ENCODE data around the gene KCTD10. TPM values are rescaled to one million over a fixed set of nuclear protein-coding genes. Genes with fewer than 3 reads are reported as not detected.

KCTD10 gene
- total RNA-seq, 1 experiment from 2014 or later = 44.7 TPM

DNA sequence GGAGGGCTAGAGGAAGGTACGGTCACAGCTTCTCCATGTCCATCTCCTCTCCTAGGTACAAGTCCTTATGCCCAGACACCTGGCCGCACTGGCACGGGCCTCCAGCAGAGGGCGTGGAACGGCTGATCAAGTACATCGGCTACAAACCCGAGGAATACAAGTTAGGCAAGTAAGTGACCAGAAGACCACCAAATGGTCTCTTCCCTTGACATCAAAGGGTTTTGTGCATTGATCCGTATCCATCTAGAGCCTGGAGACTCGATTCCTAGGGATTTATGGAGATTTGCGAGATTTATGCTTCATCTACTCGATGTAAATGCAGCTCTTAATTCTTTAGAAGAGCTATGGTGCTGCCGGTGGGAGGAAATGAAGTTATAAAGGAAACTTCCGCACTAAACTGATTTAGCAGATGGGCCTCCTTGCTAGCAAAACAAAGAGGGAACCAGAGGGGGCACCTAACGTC lies 44.2 kb downstream of the KCTD10 start:
- H3K36me3 Mint-ChIP-seq = no peaks in the 10 kb centered on the region
- peak; percentile 71 for ATAC-seq
- POLR2A ChIA-PET = interaction anchor here (0.6 kb wide), 2 partner anchors 29 to 44 kb away, joined by 3 read pairs; partner anchors contain the start of genes KCTD10 and UBE3B
- peaks cover 5% of the 10 kb centered on the region; the same call in 1 of the 2 replicates for H3K9me3 Mint-ChIP-seq
- peak overlapping the region; percentile 58; the same call in 1 of the 2 replicates for H3K27ac Mint-ChIP-seq
- H3K27me3 Mint-ChIP-seq (ENCODE audit: low read depth) = 0 out of 2 replicates have a peak, but pooled peaks cover 3% of the 10 kb centered on the region
- peaks cover 49% of the 10 kb centered on the region for H3K4me1 Mint-ChIP-seq
- peak; percentile 46; the same call in 1 of the 2 replicates for TF ChIP-seq TEAD1 (CRISPR knock-in tag; IDR thresholded peaks at IDR 0.05)
- TF ChIP-seq, protein P1, sequence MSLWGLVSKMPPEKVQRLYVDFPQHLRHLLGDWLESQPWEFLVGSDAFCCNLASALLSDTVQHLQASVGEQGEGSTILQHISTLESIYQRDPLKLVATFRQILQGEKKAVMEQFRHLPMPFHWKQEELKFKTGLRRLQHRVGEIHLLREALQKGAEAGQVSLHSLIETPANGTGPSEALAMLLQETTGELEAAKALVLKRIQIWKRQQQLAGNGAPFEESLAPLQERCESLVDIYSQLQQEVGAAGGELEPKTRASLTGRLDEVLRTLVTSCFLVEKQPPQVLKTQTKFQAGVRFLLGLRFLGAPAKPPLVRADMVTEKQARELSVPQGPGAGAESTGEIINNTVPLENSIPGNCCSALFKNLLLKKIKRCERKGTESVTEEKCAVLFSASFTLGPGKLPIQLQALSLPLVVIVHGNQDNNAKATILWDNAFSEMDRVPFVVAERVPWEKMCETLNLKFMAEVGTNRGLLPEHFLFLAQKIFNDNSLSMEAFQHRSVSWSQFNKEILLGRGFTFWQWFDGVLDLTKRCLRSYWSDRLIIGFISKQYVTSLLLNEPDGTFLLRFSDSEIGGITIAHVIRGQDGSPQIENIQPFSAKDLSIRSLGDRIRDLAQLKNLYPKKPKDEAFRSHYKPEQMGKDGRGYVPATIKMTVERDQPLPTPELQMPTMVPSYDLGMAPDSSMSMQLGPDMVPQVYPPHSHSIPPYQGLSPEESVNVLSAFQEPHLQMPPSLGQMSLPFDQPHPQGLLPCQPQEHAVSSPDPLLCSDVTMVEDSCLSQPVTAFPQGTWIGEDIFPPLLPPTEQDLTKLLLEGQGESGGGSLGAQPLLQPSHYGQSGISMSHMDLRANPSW (CRISPR knock-in tag; conservative IDR thresholded peaks at IDR 0.05; ENCODE audit: low read depth) = no peak
- TF ChIP-seq, protein P2, sequence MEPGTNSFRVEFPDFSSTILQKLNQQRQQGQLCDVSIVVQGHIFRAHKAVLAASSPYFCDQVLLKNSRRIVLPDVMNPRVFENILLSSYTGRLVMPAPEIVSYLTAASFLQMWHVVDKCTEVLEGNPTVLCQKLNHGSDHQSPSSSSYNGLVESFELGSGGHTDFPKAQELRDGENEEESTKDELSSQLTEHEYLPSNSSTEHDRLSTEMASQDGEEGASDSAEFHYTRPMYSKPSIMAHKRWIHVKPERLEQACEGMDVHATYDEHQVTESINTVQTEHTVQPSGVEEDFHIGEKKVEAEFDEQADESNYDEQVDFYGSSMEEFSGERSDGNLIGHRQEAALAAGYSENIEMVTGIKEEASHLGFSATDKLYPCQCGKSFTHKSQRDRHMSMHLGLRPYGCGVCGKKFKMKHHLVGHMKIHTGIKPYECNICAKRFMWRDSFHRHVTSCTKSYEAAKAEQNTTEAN (CRISPR knock-in tag; IDR thresholded peaks at IDR 0.05) = no peak
- TF ChIP-seq, protein P3, sequence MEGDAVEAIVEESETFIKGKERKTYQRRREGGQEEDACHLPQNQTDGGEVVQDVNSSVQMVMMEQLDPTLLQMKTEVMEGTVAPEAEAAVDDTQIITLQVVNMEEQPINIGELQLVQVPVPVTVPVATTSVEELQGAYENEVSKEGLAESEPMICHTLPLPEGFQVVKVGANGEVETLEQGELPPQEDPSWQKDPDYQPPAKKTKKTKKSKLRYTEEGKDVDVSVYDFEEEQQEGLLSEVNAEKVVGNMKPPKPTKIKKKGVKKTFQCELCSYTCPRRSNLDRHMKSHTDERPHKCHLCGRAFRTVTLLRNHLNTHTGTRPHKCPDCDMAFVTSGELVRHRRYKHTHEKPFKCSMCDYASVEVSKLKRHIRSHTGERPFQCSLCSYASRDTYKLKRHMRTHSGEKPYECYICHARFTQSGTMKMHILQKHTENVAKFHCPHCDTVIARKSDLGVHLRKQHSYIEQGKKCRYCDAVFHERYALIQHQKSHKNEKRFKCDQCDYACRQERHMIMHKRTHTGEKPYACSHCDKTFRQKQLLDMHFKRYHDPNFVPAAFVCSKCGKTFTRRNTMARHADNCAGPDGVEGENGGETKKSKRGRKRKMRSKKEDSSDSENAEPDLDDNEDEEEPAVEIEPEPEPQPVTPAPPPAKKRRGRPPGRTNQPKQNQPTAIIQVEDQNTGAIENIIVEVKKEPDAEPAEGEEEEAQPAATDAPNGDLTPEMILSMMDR (IDR thresholded peaks at IDR 0.05) = peak; percentile 50
- TF ChIP-seq GTF2I (CRISPR knock-in tag; conservative IDR thresholded peaks at IDR 0.05) = no peak
- TF ChIP-seq OVOL2 (CRISPR knock-in tag; IDR thresholded peaks at IDR 0.05; ENCODE audit: borderline replicate concordance) = no peak
- 0 out of 2 replicates have a peak, but pooled peaks have one; percentile 43 for TF ChIP-seq ETV6 (CRISPR knock-in tag; IDR thresholded peaks at IDR 0.05)
- no peak for TF ChIP-seq ZNF263 (CRISPR knock-in tag; IDR thresholded peaks at IDR 0.05; ENCODE audit: low read depth)
- TF ChIP-seq, protein P4, sequence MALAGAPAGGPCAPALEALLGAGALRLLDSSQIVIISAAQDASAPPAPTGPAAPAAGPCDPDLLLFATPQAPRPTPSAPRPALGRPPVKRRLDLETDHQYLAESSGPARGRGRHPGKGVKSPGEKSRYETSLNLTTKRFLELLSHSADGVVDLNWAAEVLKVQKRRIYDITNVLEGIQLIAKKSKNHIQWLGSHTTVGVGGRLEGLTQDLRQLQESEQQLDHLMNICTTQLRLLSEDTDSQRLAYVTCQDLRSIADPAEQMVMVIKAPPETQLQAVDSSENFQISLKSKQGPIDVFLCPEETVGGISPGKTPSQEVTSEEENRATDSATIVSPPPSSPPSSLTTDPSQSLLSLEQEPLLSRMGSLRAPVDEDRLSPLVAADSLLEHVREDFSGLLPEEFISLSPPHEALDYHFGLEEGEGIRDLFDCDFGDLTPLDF (CRISPR knock-in tag; IDR thresholded peaks at IDR 0.05) = no peak
- TF ChIP-seq HMGA2 (CRISPR knock-in tag; IDR thresholded peaks at IDR 0.05) = no peak
- TF ChIP-seq, protein P5, sequence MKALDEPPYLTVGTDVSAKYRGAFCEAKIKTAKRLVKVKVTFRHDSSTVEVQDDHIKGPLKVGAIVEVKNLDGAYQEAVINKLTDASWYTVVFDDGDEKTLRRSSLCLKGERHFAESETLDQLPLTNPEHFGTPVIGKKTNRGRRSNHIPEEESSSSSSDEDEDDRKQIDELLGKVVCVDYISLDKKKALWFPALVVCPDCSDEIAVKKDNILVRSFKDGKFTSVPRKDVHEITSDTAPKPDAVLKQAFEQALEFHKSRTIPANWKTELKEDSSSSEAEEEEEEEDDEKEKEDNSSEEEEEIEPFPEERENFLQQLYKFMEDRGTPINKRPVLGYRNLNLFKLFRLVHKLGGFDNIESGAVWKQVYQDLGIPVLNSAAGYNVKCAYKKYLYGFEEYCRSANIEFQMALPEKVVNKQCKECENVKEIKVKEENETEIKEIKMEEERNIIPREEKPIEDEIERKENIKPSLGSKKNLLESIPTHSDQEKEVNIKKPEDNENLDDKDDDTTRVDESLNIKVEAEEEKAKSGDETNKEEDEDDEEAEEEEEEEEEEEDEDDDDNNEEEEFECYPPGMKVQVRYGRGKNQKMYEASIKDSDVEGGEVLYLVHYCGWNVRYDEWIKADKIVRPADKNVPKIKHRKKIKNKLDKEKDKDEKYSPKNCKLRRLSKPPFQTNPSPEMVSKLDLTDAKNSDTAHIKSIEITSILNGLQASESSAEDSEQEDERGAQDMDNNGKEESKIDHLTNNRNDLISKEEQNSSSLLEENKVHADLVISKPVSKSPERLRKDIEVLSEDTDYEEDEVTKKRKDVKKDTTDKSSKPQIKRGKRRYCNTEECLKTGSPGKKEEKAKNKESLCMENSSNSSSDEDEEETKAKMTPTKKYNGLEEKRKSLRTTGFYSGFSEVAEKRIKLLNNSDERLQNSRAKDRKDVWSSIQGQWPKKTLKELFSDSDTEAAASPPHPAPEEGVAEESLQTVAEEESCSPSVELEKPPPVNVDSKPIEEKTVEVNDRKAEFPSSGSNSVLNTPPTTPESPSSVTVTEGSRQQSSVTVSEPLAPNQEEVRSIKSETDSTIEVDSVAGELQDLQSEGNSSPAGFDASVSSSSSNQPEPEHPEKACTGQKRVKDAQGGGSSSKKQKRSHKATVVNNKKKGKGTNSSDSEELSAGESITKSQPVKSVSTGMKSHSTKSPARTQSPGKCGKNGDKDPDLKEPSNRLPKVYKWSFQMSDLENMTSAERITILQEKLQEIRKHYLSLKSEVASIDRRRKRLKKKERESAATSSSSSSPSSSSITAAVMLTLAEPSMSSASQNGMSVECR (CRISPR knock-in tag; IDR thresholded peaks at IDR 0.05; ENCODE audit: borderline replicate concordance) = no peak
- no peak for TF ChIP-seq MXD4 (CRISPR knock-in tag; IDR thresholded peaks at IDR 0.05; ENCODE audit: borderline replicate concordance)
- no peak for TF ChIP-seq NFYB (CRISPR knock-in tag; conservative IDR thresholded peaks at IDR 0.05; ENCODE audit: low read depth)
- TF ChIP-seq, protein P6, sequence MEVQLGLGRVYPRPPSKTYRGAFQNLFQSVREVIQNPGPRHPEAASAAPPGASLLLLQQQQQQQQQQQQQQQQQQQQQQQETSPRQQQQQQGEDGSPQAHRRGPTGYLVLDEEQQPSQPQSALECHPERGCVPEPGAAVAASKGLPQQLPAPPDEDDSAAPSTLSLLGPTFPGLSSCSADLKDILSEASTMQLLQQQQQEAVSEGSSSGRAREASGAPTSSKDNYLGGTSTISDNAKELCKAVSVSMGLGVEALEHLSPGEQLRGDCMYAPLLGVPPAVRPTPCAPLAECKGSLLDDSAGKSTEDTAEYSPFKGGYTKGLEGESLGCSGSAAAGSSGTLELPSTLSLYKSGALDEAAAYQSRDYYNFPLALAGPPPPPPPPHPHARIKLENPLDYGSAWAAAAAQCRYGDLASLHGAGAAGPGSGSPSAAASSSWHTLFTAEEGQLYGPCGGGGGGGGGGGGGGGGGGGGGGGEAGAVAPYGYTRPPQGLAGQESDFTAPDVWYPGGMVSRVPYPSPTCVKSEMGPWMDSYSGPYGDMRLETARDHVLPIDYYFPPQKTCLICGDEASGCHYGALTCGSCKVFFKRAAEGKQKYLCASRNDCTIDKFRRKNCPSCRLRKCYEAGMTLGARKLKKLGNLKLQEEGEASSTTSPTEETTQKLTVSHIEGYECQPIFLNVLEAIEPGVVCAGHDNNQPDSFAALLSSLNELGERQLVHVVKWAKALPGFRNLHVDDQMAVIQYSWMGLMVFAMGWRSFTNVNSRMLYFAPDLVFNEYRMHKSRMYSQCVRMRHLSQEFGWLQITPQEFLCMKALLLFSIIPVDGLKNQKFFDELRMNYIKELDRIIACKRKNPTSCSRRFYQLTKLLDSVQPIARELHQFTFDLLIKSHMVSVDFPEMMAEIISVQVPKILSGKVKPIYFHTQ (CRISPR knock-in tag; IDR thresholded peaks at IDR 0.05) = no peak
- no peak for TF ChIP-seq ZNF416 (CRISPR knock-in tag; IDR thresholded peaks at IDR 0.05)
- H3K4me3 Mint-ChIP-seq = no peak overlapping the region
- DNase-seq (ENCODE audit: low spot score) = peak; percentile 96
- CTCF ChIA-PET = interaction anchor here (0.5 to 5.4 kb wide), 33 partner anchors 9 to 342 kb away, joined by 3 to 52 read pairs (median 4); partner anchors contain the start of genes FOXN4, KCTD10, MMAB and MVK
